NCI-H2196 (cell line): ENCODE measurements around the gene RHBDF2.
"Not testable (repeated sequence)": the region's sequence is repeated elsewhere in the genome, so short reads cannot be mapped to it uniquely, and the experiment has no call there.

Experiments used
- DNase-seq: peaks from one replicate; lab custom pipeline; 2025; ENCODE audit not compliant: unreplicated experiment; lab: John Stamatoyannopoulos, UW

RHBDF2 gene

DNA sequence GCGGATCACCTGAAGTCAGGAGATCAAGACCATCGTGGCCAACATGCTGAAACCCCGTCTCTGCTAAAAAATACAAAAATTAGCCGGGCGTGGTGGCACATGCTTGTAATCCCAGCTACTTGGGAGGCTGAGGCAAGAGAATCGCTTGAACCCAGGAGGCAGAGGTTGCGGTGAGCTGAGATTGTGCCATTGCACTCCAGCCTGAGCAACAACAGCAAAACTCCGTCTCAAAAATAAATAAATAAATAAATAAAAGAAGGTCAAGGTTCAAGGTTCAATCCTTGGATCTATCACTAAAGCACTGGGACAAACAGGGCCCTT, 24.2 kb upstream of the RHBDF2 start:
- not testable (repeated sequence) for DNase-seq

GRCh38 chr17:76524598-76525512, 23.6 kb upstream of the RHBDF2 start:
- DNase-seq, result no peak

GRCh38 chr17:76523084-76524037, 22.1 kb upstream of the RHBDF2 start:
- peak; percentile 90 for DNase-seq

GRCh38 chr17:76521683-76522082, 20.5 kb upstream of the RHBDF2 start:
- not testable (repeated sequence) for DNase-seq

DNA sequence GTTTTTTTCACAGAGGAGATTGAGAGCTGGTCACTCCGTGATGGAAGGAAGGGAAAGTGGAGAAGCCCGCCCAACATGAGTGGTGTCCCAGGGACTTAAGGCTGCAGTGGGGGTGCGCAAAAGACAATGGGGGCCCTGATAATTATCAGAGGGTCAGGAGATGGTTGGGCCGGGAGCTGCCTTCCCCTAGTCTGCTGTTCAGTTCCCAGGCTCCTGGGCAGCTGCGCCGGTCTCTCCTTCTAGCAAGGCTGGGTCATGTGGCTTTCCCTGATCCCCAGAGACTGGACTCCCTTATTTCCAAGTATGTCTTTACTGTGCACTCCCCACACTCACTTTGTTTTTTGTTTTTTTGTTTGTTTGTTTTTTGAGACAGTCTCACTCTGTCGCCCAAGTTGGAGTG, 20.0 kb upstream of the RHBDF2 start:
- DNase-seq, result no peak

GRCh38 chr17:76519048-76519966, 18.1 kb upstream of the RHBDF2 start:
- DNase-seq, result no peak

DNA sequence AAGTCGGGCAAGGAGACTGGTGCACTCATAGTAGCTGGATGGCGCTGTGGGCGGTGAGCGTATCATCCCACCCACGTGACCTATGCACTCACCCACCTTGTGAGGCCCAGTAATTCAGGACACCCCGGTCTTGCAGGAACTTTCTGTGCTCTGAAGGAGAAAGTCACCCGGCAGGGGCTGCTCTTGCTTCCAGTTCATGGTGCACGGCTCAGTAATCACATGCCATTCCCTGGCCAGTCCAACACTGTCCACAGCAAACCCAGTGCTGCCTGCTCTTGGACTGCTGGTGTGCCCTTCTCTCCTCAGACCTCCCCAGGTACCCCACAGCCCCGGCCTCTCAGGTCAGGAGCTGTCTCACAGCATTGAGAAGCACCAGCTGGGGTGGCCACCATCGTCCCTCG, 16.4 kb upstream of the RHBDF2 start:
- no peak for DNase-seq

- DNase-seq, result no peak
These were observed 14.2 kb upstream of the RHBDF2 start for GRCh38 chr17:76515274-76515949.

DNA sequence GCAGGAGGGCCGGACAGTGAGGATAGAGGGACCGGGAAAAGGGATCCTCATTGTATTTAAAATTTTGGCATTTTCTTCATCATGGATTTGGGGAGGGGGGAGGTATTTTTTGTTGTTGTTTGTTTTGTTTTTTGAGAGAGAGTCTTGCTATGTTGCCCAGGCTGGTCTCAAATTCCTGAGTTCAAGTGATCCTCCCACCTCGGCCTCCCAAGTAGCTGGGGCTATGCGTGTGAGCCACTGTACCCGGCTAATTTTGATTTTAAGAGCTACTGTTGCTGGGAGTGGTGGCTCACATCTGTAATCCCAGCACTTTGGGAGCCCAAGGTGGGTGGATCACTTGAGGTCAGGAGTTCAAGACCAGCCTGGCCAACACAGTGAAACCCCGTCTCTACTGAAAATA, 13.1 kb upstream of the RHBDF2 start:
- DNase-seq, result not testable (repeated sequence)

- no peak for DNase-seq
These were observed 12.1 kb upstream of the RHBDF2 start for GRCh38 chr17:76513306-76513692.

- no peak for DNase-seq
These were observed 11.4 kb upstream of the RHBDF2 start for GRCh38 chr17:76512366-76513305.

- no peak for DNase-seq
These were observed 10.6 kb upstream of the RHBDF2 start for GRCh38 chr17:76511668-76512365.

DNA sequence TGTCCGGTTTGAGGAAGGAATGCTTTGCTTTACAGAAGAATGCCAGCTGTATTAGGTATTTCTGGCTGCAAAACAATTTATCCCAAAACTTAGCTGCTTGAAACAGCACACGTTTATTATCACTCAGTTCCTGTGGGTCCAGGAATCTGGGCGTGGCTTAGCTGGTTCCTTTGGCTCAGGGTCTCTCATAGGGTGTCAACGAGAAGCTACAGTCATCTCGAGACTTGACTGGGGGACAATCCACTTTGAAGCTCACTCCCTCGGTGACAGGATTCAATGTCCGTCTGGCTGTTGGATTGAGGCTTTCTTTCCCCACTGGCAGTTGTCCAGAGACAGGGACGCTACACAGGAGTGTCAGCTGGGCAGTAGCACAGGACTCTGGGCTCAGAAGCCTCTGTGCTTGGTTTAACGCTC, 9.6 kb upstream of the RHBDF2 start:
- no peak for DNase-seq

GRCh38 chr17:76508472-76509063, 7.3 kb upstream of the RHBDF2 start:
- DNase-seq, result not testable (repeated sequence)

DNA sequence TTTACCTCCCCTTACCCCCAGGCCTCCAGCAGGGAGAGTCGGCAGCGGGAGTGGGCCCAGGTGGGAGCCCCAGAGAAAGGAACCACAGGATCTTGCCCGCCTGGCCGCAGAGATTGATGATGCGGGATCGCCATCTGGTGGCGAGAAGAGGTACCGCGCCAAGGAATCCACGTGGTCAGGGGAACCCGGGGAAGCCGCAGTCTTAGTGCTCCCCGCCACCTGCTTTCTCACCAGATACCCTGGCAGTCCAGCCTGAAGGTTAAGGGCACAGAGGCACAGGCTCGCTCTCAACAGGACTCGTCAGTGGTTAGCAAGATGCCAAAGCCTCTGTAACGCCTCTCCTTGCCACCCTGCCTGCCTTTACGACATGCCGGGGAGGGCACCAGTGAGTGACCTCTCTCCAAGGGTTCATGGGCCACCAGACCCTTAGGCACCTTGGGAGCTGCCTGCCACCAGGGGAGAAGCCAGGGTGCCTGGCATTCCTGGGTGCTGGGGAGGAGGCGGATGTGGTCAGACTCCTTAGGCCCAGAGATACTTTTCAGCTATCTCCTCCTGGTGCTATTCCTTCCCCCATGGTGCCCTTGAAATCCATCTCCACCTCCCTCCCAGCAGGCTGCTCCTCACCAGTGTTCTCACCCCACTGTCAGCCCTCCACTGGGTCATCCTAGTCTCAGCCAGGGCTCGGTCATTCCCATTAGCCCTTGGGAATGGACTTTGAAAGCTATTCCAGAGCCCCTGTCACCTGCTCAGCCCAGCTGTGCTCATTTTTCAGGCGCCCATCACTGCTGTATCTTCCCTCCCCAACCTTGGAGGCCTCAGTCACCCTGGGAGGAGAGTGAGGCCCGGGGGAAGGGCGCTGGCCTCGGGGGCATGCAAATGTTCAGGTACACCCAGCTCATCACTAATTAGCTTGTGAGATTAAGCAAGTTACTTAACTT, 5.5 kb upstream of the RHBDF2 start:
- DNase-seq, result peak; percentile 89

DNA sequence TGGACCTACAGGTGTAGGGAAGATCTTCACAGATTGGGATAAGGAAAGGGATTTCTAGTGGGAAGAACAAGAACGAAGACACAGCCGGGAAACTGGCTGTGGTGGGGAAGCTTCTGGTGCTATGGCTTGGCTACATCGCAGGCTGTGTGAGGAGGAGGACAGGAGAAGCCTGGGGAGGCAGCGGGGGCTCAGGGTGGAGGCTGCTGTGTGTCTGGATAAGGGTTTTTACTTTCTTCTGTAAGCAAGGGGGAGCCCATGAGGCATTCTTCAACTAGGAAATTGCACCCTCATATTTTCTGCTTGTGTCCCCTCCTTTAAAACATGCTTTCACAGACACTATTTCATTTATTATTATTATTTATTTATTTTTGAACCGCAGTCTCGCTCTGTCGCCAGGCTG, 2.9 kb upstream of the RHBDF2 start:
- DNase-seq, result no peak
